ENCODE results near the gene MED10. TPM values are rescaled to one million over a fixed set of nuclear protein-coding genes. Genes with fewer than 3 reads are reported as not detected.
"Not testable (repeated sequence)": the region's sequence is repeated elsewhere in the genome, so short reads cannot be mapped to it uniquely, and the experiment has no call there.

MED10 gene
- polyA plus RNA-seq, 1 experiment, result 36.6 TPM

DNA sequence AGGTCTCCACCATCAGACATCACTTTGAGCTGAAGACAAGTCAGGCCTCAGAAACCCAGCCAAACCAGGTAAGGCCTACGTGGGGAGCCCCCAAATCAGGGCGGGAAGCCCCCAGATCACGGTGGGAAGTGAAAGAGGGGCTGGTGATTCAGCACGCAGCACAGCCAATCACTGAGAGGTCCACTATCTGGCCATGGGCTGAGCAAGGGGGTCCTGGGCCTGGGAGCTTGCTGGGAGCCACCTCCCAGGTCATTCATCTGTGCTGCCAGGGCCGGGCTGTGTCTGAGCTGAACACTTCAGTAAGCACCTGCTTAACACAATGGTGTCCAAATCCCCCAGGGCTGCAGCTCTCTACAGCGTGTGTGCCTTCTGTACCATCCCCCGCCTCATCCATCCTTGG lies 15.5 kb downstream of the MED10 start:
- Histone ChIP-seq H3K4me3 (ENCODE audit: low read depth, low read length) (no peak overlapping the region), H3K36me3 (ENCODE audit: control insufficient read depth, insufficient read depth, low read length) (no peaks in the 10 kb centered on the region), H3K27me3 (ENCODE audit: control insufficient read depth, insufficient read depth, low read length) (no peaks in the 10 kb centered on the region)
- ChIA-PET CTCF (no interaction called here), POLR2A (no interaction called here)
- TF ChIP-seq, protein P1, sequence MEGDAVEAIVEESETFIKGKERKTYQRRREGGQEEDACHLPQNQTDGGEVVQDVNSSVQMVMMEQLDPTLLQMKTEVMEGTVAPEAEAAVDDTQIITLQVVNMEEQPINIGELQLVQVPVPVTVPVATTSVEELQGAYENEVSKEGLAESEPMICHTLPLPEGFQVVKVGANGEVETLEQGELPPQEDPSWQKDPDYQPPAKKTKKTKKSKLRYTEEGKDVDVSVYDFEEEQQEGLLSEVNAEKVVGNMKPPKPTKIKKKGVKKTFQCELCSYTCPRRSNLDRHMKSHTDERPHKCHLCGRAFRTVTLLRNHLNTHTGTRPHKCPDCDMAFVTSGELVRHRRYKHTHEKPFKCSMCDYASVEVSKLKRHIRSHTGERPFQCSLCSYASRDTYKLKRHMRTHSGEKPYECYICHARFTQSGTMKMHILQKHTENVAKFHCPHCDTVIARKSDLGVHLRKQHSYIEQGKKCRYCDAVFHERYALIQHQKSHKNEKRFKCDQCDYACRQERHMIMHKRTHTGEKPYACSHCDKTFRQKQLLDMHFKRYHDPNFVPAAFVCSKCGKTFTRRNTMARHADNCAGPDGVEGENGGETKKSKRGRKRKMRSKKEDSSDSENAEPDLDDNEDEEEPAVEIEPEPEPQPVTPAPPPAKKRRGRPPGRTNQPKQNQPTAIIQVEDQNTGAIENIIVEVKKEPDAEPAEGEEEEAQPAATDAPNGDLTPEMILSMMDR (IDR thresholded peaks at IDR 0.05; ENCODE audit: insufficient read depth, low read depth, low read length), result no peak
- no peak for DNase-seq (ENCODE audit: low read depth)

DNA sequence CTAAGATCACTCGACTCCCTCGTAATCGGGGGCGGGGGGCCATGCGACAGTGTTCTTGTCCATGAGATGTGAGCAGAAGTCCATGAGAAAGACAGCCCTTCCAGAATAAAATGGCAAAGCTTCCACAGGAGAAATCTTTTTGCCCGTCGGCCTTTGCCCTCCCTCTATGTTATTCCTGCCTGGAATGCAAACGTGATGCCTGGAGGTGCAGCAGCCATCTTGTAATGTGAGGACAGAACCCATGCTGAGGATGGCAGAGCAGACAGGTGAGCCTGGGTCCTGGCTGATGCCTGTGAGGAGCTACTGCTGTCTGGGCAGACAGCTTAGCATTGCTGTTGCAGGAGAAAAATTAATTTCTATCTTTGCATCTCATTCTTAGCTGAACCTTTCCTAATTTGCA lies 17.2 kb downstream of the MED10 start:
- TF ChIP-seq, protein P1 (IDR thresholded peaks at IDR 0.05; ENCODE audit: insufficient read depth, low read depth, low read length), result no peak
- H3K36me3 ChIP-seq (ENCODE audit: control insufficient read depth, insufficient read depth, low read length), result no peaks in the 10 kb centered on the region
- no peaks in the 10 kb centered on the region for H3K27me3 ChIP-seq (ENCODE audit: control insufficient read depth, insufficient read depth, low read length)
- ChIA-PET POLR2A (no interaction called here), CTCF (no interaction called here)
- DNase-seq (ENCODE audit: low read depth), result no peak
- no peak overlapping the region for H3K4me3 ChIP-seq (ENCODE audit: low read depth, low read length)

DNA sequence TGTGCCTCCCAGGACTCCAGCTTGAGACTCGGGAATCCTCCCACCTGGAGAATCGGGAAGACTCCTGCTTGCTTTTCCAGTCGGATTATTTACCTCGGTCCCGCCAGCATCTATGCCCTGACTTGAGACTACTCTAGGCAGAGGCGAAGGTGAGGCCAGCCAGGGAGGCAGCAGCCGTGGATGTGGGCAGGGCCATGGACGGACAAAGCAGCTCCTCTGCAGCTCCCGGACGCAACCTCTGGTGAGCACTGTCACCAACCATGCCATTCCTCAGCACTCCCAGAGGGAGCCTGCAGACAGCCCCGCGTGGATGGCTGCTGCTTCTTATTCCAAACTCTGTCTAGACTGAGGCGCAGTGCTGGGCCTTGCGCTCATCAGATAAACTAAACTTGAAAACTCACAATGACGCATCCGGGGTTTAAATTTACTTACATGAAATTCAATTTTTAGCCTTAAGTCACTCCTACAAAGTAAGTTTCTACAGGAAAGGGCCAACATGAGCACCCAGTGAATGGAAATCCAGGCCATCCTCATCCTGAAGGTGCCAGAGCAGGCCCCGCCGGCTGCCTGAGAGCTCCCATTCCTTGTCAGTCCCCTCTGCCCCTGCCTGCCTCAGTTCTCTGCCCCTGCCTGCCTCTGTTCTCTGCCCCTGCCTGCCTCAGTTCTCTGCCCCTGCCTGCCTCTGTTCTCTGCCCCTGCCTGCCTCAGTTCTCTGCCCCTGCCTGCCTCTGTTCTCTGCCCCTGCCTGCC lies 17.8 kb downstream of the MED10 start:
- TF ChIP-seq, protein P1 (IDR thresholded peaks at IDR 0.05; ENCODE audit: insufficient read depth, low read depth, low read length), result no peak
- DNase-seq (ENCODE audit: low read depth), result no peak
- POLR2A ChIA-PET, result no interaction called here
- no peak overlapping the region for H3K4me3 ChIP-seq (ENCODE audit: low read depth, low read length)
- CTCF ChIA-PET, result no interaction called here
- no peaks in the 10 kb centered on the region for H3K36me3 ChIP-seq (ENCODE audit: control insufficient read depth, insufficient read depth, low read length)
- H3K27me3 ChIP-seq (ENCODE audit: control insufficient read depth, insufficient read depth, low read length), result no peaks in the 10 kb centered on the region

DNA sequence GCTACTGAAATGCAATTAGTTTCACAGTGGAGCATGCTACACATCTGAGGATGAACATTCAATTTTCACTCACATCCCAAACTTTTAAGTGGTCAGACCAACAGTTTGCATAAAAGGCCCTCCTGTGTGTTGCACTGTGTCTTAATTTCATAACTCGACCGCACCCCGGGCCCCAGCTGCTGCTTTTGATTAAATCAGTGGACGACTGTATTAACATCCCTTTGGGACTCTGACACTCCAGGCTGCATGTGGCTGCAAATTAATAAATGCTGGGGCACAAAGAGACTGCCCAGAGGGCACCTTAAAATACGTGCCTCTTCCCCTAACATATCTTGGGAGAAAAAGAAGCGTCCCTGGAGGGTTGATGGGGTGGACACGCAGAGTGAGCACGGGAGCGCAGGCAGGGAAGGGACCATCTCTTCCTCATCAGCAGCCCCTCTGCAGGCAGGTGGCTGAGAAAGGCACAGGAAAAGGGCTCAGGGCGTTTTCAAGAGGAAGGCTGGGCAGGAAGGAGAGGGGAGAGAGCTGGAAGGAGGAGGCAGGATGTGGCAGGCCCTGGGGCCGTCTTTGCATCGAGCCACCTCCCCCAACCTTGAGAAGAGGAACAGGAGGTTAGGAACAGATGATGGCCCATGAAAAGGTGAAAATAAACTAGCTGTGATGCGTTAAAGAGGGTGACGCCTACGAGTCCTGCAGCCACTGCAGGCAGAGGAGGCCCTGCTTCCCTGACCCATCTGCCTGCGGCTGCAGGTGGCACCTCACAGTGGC lies 18.6 kb downstream of the MED10 start:
- ChIA-PET CTCF (no interaction called here), POLR2A (no interaction called here)
- no peak for DNase-seq (ENCODE audit: low read depth)
- H3K4me3 ChIP-seq (ENCODE audit: low read depth, low read length), result no peak overlapping the region
- TF ChIP-seq, protein P1 (IDR thresholded peaks at IDR 0.05; ENCODE audit: insufficient read depth, low read depth, low read length), result no peak
- no peaks in the 10 kb centered on the region for H3K36me3 ChIP-seq (ENCODE audit: control insufficient read depth, insufficient read depth, low read length)
- H3K27me3 ChIP-seq (ENCODE audit: control insufficient read depth, insufficient read depth, low read length), result no peaks in the 10 kb centered on the region

DNA sequence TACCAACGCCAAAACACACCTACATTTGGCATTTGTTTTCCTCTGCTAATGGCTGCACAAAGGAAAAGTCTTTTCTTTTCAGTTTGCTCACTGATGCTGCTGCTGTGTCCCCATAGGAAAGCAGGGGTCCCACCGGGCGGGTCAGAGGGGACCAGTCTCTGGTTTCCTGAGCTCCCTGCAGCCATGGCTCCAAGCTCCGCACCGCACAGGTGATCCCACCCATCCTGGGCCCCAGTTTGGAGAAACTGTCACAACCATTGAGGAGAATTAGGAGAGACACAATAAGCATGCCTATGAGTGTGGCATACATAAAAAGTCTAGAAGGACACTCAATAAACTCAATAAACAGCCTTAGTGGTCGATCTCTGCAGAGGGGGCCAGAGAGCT lies 19.9 kb downstream of the MED10 start:
- Histone ChIP-seq H3K27me3 (ENCODE audit: control insufficient read depth, insufficient read depth, low read length) (no peaks in the 10 kb centered on the region), H3K4me3 (ENCODE audit: low read depth, low read length) (no peak overlapping the region), H3K36me3 (ENCODE audit: control insufficient read depth, insufficient read depth, low read length) (no peaks in the 10 kb centered on the region)
- TF ChIP-seq, protein P1 (IDR thresholded peaks at IDR 0.05; ENCODE audit: insufficient read depth, low read depth, low read length), result no peak
- CTCF ChIA-PET, result no interaction called here
- POLR2A ChIA-PET, result no interaction called here
- no peak for DNase-seq (ENCODE audit: low read depth)

DNA sequence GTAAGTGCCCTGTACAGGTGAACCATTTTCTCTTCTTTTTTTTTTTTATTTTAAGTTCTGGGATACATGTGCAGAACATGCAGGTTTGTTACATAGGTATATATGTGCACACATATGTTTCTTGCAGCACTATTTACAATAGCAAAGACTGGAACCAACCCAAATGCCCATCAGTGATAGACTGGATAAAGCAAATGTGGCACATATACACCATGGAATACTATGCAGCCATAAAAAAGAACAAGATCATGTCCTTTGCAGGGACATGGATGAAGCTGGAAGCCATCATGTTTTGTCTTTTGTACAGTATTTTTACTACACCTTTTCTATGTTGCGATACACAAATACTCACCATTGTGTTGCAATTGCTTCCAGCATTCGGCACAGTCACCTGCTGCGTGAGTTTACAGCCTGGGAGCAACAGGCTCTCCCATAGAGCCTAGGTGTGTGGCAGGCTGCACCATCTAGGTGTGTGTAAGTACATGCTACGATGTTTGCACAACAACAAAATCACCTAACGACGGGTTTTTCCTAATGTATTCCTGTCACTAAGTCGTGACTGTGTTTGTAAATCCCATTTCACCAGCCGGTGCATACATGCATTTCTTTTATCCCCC lies 20.4 kb downstream of the MED10 start:
- H3K4me3 ChIP-seq (ENCODE audit: low read depth, low read length); H3K36me3 ChIP-seq (ENCODE audit: control insufficient read depth, insufficient read depth, low read length); H3K27me3 ChIP-seq (ENCODE audit: control insufficient read depth, insufficient read depth, low read length); POLR2A ChIA-PET; DNase-seq (ENCODE audit: low read depth): not testable (repeated sequence)
- CTCF ChIA-PET, result interaction anchor here (0.6 kb wide), 1 partner anchor 17 kb away, joined by 3 read pairs; no protein-coding TSS in a partner anchor
